ENCODE data around the gene SLC44A1.

DNA sequence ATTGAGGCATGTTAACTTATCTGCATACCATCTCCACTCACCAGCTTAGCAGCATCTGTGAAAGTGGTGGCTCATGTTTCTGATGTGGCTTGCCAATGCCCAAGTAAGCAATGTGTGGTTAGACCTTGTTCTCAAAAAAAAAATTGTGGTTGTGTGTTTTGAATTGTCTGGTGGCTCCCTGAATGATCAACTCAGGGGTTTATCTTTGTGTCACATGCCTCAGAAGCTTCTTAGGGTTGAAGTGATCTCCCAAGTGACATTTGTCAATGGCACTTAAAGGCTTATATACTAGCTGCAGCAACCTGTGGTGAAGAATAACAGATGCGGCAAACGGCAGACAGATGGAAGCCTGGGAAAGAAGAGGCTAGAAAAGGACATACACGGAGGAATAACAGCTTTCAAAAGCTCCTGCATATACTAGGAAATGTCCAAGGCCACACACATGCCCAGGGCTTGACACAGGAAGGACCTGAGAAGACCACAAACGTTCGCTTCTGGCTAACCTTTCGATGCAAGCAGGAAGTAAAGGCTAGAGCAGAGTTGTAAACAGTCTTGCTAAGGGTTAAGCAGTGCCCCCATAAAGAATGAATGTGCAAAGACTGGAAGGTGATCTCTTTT, 161.2 kb downstream of the SLC44A1 start:
- no peak for TF ChIP-seq EZH2 (IDR thresholded peaks at IDR 0.05; ENCODE audit: insufficient read depth, poor library complexity, severe bottlenecking)
- TF ChIP-seq EZH2phosphoT487 (IDR thresholded peaks at IDR 0.05; ENCODE audit: insufficient read depth, low read depth) = no peak

All from GM23248 (cell line).